PC-3 (cell line): ENCODE data around the gene ZCCHC2.

Source experiments
- CTCF ChIP-seq: fragments of 300-600 bp; sonication (generic); conservative IDR thresholded peaks from 2 replicates; pipeline ENCODE4 v1.5.1; 2017; ENCODE audit warnings: antibody characterized with exemption, low read depth, mild to moderate bottlenecking, low read length
- EZH2 ChIP-seq: fragments of 300-600 bp; sonication (generic); IDR thresholded peaks from one replicate; pipeline ENCODE4 v1.6.1; 2017; ENCODE audit warnings: antibody characterized with exemption, mild to moderate bottlenecking, low read length; ENCODE audit not compliant: unreplicated experiment
- EZH2phosphoT487 ChIP-seq: fragments of 300-600 bp; sonication (generic); IDR thresholded peaks from 2 replicates; pipeline ENCODE4 v1.6.1; 2018; ENCODE audit warnings: mild to moderate bottlenecking, antibody characterized with exemption, low read length, borderline replicate concordance

- TF ChIP-seq CTCF: no peak
- TF ChIP-seq EZH2: no peak
- no peak for TF ChIP-seq EZH2phosphoT487
Measured at GRCh38 chr18:62512532-62512931, 10.3 kb upstream of the ZCCHC2 start.
